IPS-18c (cell line): ENCODE data around the gene ADAM12.

Experiments used
- H3K4me3 ChIP-seq: 2 replicates; pipeline ENCODE4 v1.7.0; 2013; ENCODE audit warnings: low read depth, mild to moderate bottlenecking, low read length, moderate library complexity; ENCODE audit not compliant: insufficient read depth
- H3K9me3 ChIP-seq: one replicate; pipeline ENCODE4 v1.6.1; 2013; ENCODE audit warnings: mild to moderate bottlenecking, low read length, moderate library complexity; ENCODE audit not compliant: control insufficient read depth, insufficient read depth

Gene ADAM12

DNA sequence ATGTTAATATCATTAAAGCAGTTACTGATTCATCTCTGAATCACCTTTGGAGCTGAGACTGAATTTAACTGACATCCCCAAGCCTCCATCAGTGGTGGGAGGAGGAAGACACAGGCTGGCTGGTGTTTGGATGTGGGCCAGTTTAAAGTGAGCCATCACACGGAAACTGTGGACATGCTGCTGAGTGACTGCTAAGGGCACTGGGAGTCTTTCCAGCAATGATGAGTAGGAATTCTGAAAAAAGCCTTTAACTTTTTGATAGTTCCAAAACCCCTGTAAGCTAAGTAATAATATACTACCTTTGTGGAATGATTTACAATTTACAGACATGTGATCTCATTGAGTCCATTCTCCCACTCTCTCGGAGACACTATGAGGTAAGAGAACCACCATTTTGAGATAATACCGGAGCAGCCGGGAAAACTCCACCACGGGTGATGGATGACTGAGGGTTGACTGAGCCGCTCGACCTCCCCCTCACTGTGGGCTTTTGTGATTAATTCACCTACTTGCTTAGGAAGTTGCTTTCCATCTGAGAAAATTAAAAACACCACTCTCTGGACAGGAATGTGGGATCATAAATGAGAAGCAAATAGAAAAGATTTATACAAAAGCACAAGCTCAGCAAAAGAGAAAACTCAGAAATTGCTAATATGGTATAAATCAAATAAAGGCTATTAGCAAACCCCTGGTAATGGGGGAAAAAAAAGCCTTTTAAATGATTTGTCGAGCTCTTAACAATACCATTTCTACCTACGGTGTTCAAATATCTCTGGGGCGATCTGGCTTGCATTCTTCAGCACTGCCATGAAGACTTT is 297.2 kb downstream of the ADAM12 start:
- no peaks in the 10 kb centered on the region for H3K9me3 ChIP-seq
- H3K4me3 ChIP-seq: no peak overlapping the region

DNA sequence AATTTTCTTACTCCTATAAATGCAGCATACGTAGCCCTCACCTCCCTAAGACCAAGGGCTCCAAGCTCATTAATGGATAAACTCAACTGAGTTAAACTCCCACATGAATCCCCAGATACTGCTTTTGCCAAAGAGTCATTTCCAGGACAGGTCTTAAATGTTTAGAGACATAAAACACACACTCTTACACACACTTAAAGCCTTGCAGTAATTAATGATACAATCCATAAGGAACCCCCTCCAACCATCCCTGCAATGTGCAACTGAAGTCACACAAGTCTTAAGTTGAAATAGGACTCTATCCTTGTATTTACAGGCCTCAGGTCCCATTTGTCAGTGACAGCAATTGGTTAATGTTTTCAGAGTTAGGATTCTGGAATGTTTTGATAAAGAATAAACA is 297.8 kb downstream of the ADAM12 start:
- no peaks in the 10 kb centered on the region for H3K9me3 ChIP-seq
- no peak overlapping the region for H3K4me3 ChIP-seq

DNA sequence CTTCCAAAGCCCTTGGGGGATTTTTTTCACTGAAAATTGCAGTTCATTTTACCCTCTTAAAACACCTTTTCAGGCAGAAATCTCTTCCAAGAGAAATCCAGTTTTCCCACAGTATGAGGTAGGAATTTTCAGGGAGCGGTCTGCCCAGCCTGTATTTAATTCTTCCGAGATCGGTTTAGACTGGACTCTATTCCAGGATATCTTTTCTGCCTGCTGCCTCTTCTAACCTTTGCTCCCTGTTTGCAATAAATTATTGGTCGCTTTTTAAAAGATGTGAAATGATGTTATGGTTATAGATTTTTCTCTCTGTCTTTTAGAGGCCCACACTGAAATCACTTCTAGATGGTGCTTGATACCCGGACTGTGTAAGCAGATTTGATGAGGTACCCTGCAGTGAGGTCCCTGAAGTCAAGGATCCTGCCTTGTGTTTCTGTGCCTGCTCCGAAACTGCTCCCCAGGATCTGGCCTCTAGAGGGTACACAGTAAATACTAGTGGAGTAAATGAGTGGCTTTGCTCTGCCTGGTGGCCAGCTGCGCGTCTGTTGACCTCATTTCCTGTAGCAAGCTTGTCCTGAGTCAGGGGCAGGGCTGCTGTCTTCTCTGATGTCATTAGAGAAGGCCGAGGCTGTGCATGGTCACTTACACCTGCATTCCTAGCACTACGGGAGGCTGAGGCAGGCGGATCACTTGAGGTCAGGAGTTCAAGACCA is 300.3 kb downstream of the ADAM12 start:
- Histone ChIP-seq H3K9me3 (no peaks in the 10 kb centered on the region), H3K4me3 (no peak overlapping the region)

DNA sequence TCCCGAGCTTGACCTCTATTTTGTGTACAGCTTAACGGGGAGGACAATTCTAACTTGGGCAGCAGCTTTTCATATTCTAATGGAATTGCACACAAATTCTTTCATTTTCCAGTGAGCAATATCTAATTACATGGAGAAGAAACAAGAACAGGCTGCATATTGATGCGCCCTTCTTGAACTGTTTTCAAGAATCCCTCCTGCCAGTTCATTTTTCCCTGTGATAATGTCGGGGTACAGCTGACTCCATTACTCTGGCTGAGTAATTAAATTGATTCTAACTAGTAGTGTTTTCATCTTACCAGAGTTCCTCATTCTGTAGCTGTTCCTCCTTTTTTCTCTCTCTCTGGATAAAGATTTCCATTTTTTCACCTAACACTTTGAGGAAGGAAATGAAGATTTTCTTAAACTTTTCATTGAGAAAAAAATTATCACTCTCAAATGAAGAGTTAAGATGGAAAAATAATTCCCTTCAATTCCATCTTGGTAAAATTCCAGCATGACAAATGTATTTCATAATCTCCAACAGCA is 301.1 kb downstream of the ADAM12 start:
- H3K4me3 ChIP-seq: no peak overlapping the region

DNA sequence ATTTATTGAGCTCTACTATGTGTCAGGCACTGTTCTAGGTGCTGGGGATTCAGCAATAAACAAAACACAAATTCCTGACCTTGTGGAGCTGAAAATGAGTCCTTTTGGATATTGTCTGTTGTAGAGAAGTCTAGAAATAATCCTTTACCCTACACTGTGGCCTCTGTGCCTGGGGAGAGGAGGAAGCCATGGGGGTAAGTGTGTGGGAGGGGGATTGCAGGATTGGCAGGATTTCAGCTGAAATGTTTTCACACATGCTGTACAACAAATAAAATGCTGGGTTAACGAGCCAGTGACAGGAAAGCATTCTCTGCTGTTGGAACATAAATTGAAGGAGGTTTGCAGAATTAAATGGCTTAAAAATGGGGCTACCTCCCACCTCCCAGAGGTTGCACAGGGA is 302.5 kb downstream of the ADAM12 start:
- no peak overlapping the region for H3K4me3 ChIP-seq
- no peaks in the 10 kb centered on the region for H3K9me3 ChIP-seq

More for the DNA sequence above, 301.1 kb downstream of the ADAM12 start:
- no peaks in the 10 kb centered on the region for H3K9me3 ChIP-seq

DNA sequence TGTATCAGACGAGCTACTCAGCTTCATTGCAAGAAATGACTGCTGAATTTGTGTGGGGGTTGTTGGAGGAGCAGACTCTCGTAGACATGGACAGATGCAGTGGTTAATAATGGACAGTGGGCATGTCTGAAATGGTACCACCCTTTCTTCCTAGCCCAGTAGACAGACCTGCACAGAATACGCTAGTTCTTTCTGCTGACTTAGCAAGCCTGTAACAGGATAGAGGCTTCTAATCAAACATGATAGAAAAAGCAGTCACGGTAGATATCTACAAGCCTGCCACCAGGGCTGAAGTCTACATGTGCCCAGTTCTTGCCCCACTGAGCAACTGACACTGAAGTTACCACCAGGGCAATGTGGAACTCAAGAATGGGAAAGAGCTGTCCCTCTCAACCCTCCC is 303.9 kb downstream of the ADAM12 start:
- H3K4me3 ChIP-seq: no peak overlapping the region
- H3K9me3 ChIP-seq: no peaks in the 10 kb centered on the region

DNA sequence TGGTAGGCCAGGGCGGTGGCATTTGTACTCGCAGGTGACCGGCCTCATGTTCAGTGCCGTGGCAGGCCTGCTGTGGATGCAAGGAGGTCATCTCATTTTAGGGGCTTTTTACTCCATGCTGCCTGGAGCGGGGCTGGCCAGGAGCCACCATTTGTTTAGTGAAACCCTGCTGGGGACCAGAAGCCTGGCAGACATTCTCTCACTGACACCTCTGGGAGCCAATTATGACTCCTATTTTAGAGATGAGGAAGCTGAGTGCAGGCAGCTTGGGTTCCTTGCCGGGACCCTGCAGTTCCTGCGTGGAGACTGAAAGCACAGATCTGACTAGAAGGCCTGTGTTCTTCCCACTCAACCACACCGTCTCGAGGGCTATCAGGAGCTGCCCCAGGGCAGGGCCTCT is 305.3 kb downstream of the ADAM12 start:
- Histone ChIP-seq H3K9me3 (no peaks in the 10 kb centered on the region), H3K4me3 (no peak overlapping the region)

DNA sequence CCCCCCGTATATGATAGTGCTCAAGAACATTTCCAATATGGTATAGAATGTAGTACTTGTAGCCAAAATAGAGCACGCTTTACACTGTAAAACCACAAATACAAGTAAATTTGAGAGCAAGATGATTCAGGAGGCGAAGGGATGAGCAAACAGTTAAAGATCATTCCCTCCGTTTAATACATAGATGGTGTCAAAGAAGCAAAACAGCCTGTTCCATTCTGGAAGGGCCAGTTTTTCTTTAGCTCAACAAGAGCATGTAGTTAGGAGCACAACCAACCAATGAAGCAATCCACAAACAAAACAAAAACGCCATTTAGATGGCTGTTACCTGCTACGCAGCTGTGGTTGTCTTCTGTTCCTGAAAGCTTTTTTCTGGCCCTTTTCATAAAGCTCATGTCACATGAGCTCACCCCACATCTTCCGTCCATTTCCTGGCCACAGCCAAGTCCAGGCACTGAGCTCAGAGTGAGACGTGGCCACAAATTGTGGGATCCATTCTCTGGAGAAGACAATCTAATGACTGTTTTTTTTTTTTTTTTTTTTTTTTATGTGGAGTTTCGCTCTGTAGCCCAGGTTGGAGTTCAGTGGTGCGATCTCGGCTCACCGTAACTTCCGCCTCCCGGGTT is 306.3 kb downstream of the ADAM12 start:
- Histone ChIP-seq H3K9me3 (no peaks in the 10 kb centered on the region), H3K4me3 (no peak overlapping the region)

DNA sequence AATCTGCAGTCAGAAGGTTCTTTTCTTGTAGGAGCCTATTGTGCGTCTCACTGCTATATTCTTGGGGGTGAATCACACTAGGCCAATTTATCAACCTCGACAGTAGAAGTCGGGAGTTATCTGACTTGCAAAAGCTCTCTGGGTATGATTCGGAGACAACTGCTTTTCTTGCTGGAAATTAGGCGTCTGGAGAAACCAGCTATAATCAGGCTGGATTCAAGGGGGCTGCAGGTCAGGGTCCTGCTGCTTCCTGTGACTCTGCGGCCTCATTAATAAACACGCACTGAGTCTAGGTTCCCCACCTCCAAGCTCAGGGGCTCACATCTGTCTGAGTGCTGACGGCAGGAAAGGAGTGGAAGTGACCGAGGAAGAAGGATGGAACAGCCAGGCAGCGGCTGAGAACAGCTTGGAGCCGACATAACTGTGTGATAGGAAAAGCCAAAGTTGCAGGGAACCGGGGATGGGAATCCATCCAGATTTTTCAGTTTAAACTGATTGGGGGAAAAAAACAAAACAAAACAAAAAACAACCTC is 307.3 kb downstream of the ADAM12 start:
- no peaks in the 10 kb centered on the region for H3K9me3 ChIP-seq
- no peak overlapping the region for H3K4me3 ChIP-seq

DNA sequence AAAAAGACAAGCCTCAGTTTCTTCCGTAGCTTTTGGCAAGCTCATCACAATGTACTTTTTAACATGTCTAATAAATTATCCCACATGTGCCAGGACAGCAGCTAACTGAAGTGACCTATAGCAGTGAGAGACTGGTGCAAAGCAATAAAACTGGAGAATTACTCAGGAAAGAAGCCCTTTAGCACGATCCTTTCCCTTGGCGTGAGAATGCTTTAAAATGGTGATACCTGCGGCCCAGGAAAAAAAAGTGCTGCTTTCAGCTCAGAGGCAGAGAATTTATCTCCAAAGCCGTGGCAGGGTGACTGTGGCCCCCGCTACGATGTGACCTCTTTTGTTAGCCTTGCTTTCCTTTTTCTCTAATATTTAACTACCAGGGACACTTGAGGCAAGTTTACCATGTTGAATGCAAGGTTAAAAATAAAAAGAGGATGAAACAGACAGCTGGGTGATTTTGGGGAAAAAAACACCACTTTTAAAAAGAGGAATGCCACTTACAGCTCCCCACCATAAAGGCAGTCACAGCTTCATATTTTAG is 307.9 kb downstream of the ADAM12 start:
- Histone ChIP-seq H3K4me3 (no peak overlapping the region), H3K9me3 (no peaks in the 10 kb centered on the region)

DNA sequence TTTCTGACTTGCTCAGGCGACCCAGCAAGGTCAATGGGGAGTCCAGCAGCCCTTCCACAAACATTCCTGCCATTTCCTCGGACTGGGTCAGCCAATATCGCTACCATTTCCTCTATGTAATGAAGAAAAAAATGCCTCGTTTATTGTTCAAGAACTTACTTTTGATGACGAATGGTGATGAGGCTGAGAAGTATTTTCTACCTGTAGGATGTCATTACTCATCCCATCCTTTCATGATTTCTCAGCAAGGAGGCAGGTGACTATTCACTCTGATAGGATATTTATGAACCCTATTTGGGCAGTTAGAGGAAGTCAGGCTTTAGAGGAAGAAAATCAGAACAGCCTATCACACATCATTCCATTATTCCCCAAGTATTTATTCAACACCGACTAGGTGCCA is 313.3 kb downstream of the ADAM12 start:
- Histone ChIP-seq H3K4me3 (no peak overlapping the region), H3K9me3 (no peaks in the 10 kb centered on the region)

DNA sequence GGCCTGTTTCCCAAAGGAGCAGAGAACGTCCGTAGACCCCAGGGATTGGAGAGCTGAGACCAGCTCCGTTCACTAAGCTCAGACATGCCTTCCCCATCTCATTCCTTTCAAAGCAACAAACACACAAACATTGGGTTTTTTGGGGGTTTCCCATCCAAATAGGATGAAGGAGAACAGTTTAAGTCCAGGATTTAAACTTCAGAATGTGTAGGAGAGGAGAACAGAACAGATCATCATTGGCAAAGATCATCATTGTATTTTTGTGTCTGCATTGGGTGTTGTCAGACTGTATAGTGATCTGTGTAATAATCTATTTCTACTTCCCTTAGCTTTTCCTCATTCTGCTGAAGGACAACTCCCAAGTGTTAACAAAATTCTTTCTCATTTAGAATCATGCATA is 314.0 kb downstream of the ADAM12 start:
- H3K4me3 ChIP-seq: no peak overlapping the region
- no peaks in the 10 kb centered on the region for H3K9me3 ChIP-seq

DNA sequence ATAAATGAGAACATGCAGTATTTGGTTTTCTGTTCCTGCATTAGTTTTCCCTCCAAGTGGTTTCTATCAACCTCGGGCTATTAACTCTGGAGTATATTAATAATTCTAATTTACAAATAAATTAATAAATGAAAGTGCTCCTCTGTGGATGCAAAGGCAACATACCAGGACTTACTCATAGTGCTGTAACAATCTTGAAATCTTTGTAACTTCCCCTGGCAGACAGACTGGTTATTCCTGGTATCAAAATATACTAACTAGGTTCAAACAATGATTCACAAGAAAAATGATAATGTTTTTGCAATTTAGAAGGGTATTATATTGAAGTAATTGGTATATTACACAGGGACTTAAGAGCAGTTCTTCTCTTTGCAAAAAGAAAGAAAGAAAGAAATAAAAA is 314.7 kb downstream of the ADAM12 start:
- Histone ChIP-seq H3K9me3 (no peaks in the 10 kb centered on the region), H3K4me3 (no peak overlapping the region)

DNA sequence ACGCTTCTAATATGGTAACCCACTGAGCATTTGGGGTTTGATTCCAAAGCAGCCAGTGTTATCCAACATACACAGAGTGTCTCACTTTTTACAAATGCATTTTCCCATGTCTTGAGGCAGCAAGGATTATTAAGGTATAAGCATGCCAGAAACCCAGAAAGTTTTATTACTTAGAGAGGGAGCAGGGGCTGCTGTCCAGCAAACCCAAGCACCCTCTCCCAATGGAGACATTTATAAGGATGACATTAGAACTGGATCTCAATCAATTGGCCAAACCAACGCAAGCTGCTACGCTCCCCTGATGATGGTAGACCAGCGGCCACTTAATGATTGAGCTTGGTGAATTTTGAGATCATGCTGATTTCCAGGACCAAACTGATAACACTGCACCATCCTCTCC is 315.7 kb downstream of the ADAM12 start:
- no peak overlapping the region for H3K4me3 ChIP-seq
- H3K9me3 ChIP-seq: no peaks in the 10 kb centered on the region

DNA sequence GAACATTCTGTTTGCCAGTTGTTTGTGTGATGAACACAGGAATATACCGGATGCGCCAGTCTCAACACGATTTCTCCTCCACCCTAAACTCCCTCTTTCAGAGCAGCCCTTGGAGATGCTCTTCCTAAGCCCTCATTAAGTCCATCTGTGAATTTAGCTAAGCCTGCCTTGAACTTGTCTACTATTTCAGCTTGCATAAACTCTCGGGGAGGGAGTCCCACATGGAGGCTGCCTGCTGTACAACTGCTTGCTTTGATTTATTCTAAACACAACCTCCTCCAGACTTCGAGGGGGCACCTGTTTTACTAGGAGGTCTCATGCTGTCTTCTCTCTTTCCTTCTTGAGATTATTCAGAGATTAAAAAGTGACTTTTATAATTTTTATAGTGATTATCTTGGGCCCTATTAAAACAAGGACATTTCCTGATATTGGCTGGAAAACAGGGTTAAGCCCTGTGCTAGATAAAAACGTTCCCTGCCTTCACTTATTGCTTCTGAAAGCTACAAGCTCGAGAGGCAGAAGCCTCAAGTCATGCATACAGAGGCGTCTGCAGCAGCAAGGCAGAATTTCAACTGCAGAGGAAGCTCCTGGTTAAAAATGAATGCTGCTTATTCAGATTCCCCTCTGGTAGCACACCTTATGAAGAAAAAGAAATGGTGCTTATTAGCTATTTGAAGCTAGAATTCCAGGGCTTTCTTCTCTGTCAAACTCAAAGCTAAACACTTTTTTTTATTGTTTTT is 317.6 kb downstream of the ADAM12 start:
- Histone ChIP-seq H3K9me3 (no peaks in the 10 kb centered on the region), H3K4me3 (no peak overlapping the region)

DNA sequence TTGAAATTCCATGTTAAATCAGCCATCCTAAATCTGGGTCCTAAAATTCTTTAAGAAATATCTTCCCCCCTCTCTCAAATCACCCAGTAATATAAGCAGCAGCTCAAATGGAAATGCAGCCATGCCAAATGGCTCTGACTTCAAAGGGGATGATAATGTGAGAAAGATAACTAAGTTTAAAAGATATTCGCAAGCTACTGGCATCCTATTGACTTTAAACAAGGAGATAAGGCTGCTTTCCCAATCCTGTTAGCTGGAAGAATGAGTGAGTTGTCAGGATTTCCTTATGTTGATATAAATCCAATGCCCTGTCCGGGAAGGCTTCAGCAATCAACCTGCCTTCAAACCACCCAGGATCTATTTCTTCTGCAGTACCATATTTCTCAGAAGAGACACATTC is 320.0 kb downstream of the ADAM12 start:
- H3K4me3 ChIP-seq: no peak overlapping the region

DNA sequence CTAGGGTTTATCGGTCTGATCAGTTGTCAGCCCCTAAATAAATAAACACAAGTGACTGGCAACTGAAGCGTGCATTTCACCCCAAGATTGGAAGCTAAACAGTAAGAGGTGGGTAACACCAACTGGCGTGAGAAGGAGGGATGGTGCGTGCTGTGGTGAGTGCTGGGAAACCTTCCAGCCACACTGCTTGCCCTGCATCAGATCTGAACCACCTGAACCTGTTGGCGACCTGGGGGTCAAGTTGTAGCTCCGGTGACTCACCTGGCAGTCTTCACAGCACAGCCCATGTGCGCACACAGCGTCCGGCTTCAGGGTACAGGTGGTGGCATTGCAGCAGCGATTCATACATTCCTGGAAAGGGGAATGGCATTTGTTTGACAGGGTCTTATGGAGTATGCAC is 321.8 kb downstream of the ADAM12 start:
- Histone ChIP-seq H3K9me3 (peaks cover 2% of the 10 kb centered on the region), H3K4me3 (no peak overlapping the region)

More for the DNA sequence above, 320.0 kb downstream of the ADAM12 start:
- no peaks in the 10 kb centered on the region for H3K9me3 ChIP-seq
